ENCODE data around the gene SNRNP200.
"Not testable (repeated sequence)": the region's sequence is repeated elsewhere in the genome, so short reads cannot be mapped to it uniquely, and the experiment has no call there.

Gene SNRNP200

GRCh38 chr2:96273763-96274162 is 31.6 kb downstream of the SNRNP200 start:
- DNase-seq: no peak

DNA sequence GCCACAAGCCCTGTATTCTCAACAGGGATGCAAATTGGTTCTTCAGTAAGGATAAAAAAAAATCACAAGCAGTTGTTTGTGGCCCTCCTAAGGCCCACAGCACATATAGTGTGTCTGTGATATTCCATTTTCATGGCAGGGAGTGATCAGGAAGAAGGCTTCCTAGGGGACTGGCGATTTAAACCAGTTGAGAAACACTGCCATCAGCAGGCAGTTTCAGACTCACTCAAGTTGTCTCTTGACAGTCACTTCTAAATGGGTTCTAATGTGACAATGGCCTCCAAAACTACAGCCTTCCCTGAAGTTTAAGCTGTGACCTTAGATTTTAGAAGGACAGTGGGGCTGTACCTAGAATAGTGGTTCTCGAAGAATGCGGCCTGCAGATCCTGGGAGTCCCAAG is 33.4 kb downstream of the SNRNP200 start:
- DNase-seq: peak; percentile 40

DNA sequence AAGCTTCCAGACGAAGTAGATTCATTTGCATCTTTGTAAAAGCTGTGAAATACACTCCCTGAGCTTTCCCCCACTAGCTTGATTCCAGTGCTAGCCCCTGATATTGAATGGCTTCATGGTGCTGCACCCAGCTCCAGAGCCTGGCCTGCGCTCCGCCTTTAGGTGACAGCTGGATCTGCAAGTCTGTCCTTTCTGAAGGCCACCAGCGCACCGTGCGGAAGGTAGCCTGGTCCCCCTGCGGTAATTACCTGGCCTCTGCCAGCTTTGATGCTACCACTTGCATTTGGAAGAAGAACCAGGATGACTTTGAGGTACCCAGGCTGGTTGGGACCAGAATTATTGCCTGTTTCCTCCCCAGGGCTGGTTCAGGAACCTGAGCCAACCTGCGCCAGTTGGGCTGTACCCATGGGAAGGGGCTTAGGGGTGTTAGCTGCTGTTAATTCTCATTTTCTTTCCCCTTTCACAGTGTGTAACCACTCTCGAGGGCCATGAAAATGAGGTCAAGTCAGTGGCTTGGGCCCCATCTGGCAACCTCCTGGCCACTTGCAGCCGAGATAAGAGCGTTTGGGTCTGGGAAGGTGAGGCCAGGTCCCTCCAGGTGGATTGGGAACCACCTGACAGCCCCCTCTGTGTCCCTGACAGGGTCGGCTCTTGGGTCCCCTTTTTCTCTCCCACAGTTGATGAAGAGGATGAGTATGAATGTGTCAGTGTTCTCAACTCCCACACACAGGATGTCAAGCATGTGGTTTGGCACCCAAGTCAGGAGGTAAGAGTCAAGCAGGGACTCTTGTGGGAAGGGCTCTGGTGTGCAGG is 38.0 kb downstream of the SNRNP200 start:
- peak; percentile 80 for DNase-seq

DNA sequence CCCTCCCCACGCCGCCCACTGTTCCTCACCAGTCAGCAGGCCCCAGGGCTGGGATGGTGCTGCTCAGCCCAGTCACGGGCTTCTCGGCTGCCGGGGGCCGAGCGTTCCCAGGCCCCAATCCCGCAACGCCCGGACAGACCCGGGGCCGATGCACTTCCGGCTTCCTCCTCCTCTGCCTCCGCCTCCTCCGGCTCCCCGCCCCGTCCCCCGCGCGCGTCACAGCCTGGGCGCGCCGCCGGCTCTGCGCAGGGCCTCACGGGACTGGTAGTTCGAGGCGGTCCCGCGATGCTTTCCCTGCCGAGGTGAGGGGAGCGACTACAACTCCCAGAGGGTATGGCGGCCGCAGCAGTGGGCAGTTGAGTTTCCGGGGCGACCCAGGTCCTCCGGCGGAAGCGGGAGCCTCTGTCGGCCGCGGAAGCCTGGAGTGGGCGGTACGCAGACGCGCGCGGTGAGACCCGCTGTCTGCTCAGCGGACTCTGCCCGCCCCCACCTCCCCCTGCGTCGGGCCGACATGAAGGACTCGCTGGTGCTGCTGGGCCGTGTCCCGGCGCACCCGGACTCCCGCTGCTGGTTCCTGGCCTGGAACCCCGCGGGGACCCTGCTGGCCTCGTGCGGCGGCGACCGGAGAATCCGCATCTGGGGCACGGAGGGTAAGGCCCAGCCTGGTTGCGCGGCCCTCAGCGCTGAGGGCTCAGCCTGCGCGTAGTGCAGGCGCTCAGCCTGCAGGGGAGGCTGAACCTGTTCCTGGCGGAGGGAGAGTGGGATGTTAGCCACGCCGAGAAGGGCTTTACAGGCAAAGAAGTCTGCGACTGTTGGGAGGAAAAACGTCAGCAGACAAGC is 39.3 kb downstream of the SNRNP200 start, which contains the start of the genes CIAO1 and TMEM127:
CIAO1 (plus strand) TSS at position 386 of the 840 bp plus-strand sequence; CDS start at position 512, 126 bp downstream.
TMEM127 (minus strand) TSS at position 158 of the 840 bp plus-strand sequence. CDS start 616 bp downstream, outside the sequence.
- DNase-seq: peak; percentile 100

DNA sequence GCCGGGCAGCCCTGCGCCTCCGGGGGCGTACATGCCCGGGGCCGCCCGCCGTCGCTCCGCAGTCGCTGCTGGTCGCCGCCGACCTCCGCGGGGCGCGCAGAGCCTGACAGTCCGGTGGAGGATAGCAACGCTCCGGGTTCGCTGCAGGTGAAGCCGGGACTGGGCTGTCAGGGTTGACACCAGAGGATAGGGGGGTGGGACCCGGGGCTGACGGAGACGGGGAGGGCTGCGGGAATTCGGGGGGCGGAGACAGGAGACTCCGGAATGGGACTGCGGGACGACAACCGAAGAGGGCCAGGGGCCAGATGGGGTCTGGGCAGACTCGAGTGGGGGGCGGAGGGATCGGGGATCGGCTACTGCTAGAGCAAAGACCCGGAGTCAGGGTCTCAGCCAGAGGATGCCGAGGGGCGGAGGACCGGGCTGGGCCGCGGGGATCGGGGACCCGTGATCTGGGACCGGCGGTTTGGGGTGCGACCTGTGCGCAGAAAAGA is 40.0 kb downstream of the SNRNP200 start:
- DNase-seq: peak; percentile 77

- DNase-seq: peak; percentile 66
Measured at GRCh38 chr2:96264656-96265348, 40.5 kb downstream of the SNRNP200 start.

DNA sequence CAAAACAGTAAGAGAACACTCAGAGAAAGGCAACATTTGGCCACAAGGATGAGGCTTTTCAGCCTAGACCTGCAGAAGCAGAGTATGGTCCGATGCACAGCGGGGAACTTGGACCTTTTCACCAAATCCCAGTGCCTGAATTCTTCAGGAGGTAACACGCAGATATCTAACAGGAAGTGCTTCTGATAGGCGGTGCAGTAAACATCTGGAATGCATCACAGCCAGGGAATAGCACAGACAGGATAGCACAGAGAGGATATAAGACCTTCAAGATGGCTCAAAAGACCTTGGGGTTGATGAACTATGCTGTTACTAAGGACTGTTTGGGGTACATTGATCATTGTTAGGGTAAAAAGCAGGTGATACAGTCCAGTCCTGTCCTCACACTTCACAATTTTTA is 41.3 kb downstream of the SNRNP200 start:
- no peak for DNase-seq

DNA sequence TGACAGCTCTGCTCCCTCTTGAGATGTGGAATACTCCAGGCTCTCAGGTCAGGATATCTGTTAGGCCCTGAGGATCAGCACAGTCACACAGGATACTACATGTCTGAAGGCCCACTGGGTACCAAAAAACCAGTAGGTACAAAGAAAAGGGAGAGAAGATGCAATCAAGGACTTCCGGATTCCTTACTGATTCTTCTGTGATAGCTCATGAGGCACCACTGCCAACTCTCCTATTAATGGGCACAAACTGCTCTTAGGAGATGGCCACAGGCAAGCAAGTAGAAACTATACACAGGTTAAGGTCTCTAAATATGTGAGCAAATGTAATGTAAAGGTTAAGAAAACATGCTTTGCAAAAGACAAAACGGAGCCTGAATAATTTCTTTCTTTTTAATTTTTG is 43.0 kb downstream of the SNRNP200 start:
- DNase-seq: no peak

DNA sequence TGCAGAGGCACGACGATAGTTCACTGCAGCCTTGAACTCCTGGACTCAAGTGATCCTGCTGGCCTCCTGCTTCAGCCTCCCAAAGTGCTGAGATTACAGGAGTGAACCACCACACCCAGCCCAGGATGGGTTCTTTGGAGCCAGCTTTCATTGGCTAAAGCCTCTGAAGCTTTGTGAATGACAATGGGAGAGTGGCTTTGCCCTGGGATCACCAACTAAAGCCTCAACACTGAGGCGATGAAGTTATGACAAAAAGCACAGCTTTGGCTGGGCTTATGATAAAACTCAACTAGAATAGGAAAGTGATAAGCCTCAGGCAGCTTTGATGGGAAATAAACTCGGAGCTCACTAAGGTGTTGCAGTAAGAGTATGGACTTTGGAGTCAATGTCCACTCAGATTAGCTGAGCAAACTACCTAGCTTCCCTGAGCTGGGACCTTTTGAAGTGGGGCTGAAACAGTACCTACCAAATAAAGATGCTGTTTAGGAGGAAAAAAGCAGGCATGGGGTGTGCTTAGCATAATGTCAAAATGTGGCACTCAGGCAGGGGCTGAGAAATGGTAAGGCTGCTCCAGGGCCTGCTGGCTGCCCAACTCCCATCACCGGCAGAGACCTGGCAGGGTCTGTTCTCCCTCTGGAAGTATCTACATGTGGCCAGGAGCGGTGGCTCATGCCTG is 43.9 kb downstream of the SNRNP200 start:
- DNase-seq: no peak

DNA sequence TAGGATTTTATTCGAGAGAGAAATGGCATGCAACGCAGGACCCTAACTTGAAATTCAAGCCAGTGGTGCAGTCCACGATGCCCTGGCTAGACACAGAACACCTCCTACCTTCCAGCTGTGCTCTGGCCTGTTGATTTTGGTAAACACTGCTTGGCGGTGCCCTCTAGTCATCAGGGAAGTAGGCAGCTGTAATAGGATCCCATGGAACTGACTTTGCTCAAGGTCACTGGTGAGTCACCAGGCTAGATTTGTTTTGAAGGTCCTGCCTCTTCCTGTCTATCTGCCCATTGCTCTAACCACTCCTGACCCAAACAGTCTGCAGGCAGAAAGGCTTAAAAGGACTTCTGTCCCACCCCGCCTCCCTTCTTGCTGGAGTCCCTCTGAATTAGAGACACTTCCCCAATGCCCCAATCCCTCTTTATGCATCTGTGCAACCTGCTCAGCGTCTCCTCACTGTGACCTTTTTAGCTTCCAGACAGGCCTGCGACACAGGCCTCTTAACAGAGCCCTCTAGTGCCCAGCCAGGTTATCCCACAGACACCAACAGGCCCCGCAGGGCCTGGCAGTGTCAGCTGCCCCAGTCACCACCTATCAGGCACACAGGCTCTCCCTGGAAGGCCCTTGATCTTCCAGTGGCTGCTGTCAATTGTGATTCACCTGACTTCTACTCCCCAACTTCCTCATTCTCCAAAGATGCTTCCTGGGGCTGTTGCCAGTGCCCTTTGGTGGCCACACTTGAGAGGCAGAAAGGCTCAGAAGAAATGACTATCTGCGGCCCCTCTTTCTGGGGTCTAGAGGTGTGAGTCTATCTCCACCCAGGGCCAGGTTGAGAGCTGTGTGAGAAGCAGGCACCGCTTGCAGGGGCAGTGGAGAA is 44.7 kb downstream of the SNRNP200 start:
- DNase-seq: peak; percentile 99

GRCh38 chr2:96259497-96259921 is 45.8 kb downstream of the SNRNP200 start:
- peak; percentile 72 for DNase-seq

GRCh38 chr2:96258166-96259022 is 47.0 kb downstream of the SNRNP200 start:
- no peak for DNase-seq

DNA sequence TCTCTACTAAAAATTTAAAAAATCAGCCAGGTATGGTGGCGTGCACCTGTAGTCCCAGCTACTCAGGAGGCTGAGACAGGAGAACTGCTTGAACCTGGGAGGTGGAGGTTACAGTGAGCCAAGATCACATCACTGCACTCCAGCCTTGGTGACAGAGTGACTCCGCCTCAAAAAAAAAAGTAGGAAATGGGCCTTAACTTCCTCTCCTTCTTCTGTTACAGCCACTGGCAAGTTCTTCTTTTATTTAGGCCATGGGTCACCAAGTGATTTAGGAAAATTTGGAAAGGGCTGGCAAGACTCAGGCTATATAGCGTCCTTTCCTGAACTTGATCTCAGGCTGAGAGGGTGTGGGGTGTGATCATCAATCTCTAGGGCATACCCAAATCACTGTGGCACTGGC is 47.6 kb downstream of the SNRNP200 start:
- DNase-seq: not testable (repeated sequence)

DNA sequence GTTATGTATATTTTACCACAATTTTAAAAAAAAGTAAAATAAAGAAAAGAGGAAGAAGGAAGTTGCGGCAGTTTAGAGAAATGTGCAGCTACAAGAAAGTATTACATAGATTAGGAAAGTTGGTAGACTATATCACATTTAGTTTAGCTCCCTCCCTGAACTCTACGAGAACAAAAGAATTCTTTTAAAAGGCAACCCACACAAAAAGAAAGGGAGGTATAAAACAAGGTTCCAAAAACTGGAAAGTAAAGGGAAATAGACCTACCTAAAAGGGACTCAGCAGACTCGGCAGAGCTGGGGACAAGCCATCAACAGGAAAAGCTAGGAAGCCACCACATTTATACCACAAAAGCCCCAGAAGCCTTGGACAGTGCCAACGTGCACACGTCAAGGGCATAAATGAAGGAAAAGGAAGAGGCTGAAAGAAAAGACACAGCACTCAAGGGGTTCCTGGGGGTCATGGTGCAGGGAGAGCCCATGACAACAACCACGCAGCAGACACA is 48.7 kb downstream of the SNRNP200 start:
- DNase-seq: no peak

- DNase-seq: no peak
Measured at GRCh38 chr2:96254571-96254970, 50.8 kb downstream of the SNRNP200 start.

- no peak for DNase-seq
Measured at GRCh38 chr2:96253006-96253405, 52.3 kb downstream of the SNRNP200 start.

DNA sequence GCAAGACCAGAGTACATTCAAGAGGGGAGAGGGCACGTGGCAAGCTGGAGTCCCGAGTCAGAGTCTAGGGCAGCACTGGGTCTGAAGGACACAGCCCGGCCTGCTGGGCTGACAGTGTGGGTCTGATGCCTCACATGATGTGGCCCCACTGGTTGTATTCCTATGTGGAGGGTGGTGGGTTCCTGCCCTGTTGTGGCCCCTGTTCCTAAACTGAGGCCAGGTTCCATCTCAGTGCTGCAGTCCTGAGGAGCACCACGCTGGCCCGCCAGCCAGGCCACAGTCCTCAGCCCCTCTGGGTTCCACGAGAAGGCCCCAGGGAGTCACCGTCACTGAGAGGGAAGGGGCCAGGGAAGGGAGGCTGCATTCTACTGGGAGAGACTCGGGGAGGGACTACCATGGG is 52.8 kb downstream of the SNRNP200 start:
- DNase-seq: no peak

- DNase-seq: peak; percentile 67
Measured at GRCh38 chr2:96251721-96252292, 53.5 kb downstream of the SNRNP200 start.

- no peak for DNase-seq
Measured at GRCh38 chr2:96250188-96250587, 55.2 kb downstream of the SNRNP200 start.

DNA sequence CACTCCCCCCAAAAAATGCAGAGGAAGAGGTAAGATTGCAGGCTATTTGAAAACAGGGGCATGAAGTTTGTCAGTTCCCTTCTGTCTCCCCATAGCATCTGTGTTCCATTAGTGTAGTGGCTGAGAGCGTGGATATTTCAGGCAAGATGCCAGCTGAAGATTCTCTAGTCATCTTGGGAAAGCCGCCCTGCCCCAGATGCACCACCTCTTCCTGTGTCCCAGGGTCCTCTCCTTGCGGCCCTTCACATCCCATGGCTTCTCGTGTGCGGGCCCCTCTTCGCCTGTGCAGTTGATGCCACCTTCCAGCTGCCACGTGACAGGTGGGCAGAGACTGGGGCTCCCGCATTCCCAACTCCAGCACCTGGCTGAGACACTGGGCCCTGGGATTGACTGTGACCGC is 55.7 kb downstream of the SNRNP200 start:
- no peak for DNase-seq

Measured in DMS53 (cell line).